Fibroblast of lung (primary cell): Measurements from ENCODE around the gene NR4A1.

ENCODE experiments used
- CTCF ChIP-seq, 2 donors: IDR thresholded peaks in 1 of 2; conservative IDR thresholded peaks in 1 of 2; 1 replicate in 1 of 2; 2 replicates in 1 of 2; pipeline ENCODE4 v1.5.1; 2011 to 2012; ENCODE audit warnings: low read length in 2 of 2, control low read depth in 1 of 2, inconsistent platforms in 1 of 2, low read depth in 1 of 2, mild to moderate bottlenecking in 1 of 2
- EZH2 ChIP-seq: IDR thresholded peaks from 2 replicates; pipeline ENCODE4 v1.5.1; 2012; ENCODE audit warnings: low read length, control low read depth, mild to moderate bottlenecking; ENCODE audit errors: missing control alignments

DNA sequence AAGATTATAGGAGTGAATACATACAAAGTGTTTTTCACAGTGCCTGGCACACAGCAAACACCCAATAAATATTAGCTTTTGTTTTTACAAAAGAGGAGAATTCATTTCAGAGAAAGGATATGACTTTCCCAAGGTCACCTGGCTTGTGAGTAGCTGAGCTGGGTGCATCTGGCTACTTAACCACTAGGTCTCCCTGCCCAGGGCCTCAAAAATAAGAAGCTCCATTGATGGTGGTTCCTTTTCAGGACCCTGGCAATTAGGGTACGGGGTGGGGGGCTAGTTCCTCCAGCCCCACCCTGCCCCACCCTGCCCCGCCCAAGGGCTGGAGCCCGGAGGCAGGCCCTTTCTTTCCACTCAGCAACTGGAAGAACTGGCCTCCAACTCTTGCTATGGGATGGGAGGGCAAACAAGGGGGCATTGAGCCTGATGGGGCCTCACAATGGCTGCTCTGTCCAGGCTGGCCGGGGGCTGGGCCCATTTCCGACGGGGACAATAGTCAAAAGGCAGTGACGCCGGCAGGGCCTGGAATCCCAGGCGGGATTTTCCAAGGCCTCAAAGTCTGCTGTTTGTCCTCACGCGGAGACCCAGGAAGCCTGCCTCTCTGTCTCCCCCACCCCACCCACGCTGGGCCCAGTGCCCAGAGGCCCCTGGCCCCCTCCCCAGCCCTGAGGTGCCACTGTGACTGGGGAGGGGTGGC lies 10.4 kb downstream of the NR4A1 start:
- TF ChIP-seq CTCF (conservative IDR thresholded peaks at IDR 0.05 in 1 of 2, IDR thresholded peaks at IDR 0.05 in 1 of 2; ENCODE audit: low read depth in 1 of 2, low read length in 2 of 2) (no peak), EZH2 (no peak)
